ENCODE measurements around the gene ABHD16B.

- TF ChIP-seq POLR2A (IDR thresholded peaks at IDR 0.05) (no peak), CTCF (IDR thresholded peaks at IDR 0.05) (no peak)
These were observed 39.5 kb upstream of the ABHD16B start for GRCh38 chr20:63821811-63822210.

Measured in Peyer's patch (tissue), 4 donors.